H1 (cell line): ENCODE results near the gene SCN10A. TPM values are rescaled to one million over a fixed set of nuclear protein-coding genes. Genes with fewer than 3 reads are reported as not detected.

Experiments used
- CTCF ChIA-PET: fragments of 300-600 bp; sonication (Branson Sonifier 250); formaldehyde crosslinking; loops from one replicate; lab custom pipeline; 2021; ENCODE audit not compliant: partially characterized antibody; lab: Charles Lee
- POLR2A ChIA-PET: fragments of 300-600 bp; sonication (Branson Sonifier 250); formaldehyde crosslinking; loops from one replicate; lab custom pipeline; 2021; ENCODE audit warnings: inconsistent platforms; ENCODE audit not compliant: partially characterized antibody; lab: Charles Lee
- DNase-seq, 2 experiments: peaks; one replicate each; pipeline versions ENCODE4 v3.0.0 to v3.0.0-alpha.2; 2010 to 2022; ENCODE audit warnings: low spot score in 2 of 2, low read depth in 1 of 2, mixed read lengths in 1 of 2
- FAIRE-seq: peaks from 2 replicates; lab custom pipeline; 2011; peaks lifted over from hg19 to GRCh38; lab: Jason Lieb, UNC
- H2AFZ ChIP-seq: 2 replicates; pipeline ENCODE4 v1.8.1; 2012; ENCODE audit warnings: low read length, inconsistent platforms
- H2AK5ac ChIP-seq: 2 replicates; pipeline ENCODE4 v1.6.1; 2013; ENCODE audit warnings: low read depth, low read length
- H2BK120ac ChIP-seq: replicated peaks from 2 replicates; pipeline ENCODE3; 2013; ENCODE audit warnings: low read depth, low read length, inconsistent platforms
- H2BK12ac ChIP-seq: 2 replicates; pipeline ENCODE4 v1.6.1; 2013; ENCODE audit warnings: low read depth, low read length
- H2BK15ac ChIP-seq: 2 replicates; pipeline ENCODE4 v1.6.1; 2013; ENCODE audit warnings: low read length
- H2BK20ac ChIP-seq: 2 replicates; pipeline ENCODE4 v1.6.1; 2013; ENCODE audit warnings: low read length
- H2BK5ac ChIP-seq: 2 replicates; pipeline ENCODE4 v1.6.1; 2013; ENCODE audit warnings: low read depth, low read length
- H3K14ac ChIP-seq: 2 replicates; pipeline ENCODE4 v1.6.1; 2013; ENCODE audit warnings: inconsistent platforms; ENCODE audit not compliant: insufficient read length
- H3K18ac ChIP-seq: 2 replicates; pipeline ENCODE4 v1.6.1; 2013; ENCODE audit warnings: low read length; ENCODE audit errors: extremely low read depth
- H3K23ac ChIP-seq: 2 replicates; pipeline ENCODE4 v1.6.1; 2013; ENCODE audit warnings: inconsistent platforms; ENCODE audit not compliant: insufficient read length
- H3K23me2 ChIP-seq: 2 replicates; pipeline ENCODE4 v1.6.1; 2013; ENCODE audit warnings: low read depth, low read length
- H3K27ac ChIP-seq: 2 replicates; pipeline ENCODE4 v1.6.1; 2011; ENCODE audit warnings: low read depth, low read length, inconsistent platforms
- H3K27me3 ChIP-seq, 4 experiments: replicated peaks in 1 of 4; 1 replicate in 1 of 4; 2 replicates in 3 of 4; pipeline versions ENCODE4 v1.6.1 to v1.8.1; 2011 to 2013; ENCODE audit warnings: low read length in 3 of 4, mild to moderate bottlenecking in 3 of 4, inconsistent platforms in 2 of 4, mixed read lengths in 2 of 4, moderate library complexity in 1 of 4; ENCODE audit not compliant: control insufficient read depth in 3 of 4, insufficient read depth in 3 of 4; ENCODE audit errors: extremely low read depth in 1 of 4
- H3K36me3 ChIP-seq, 4 experiments: 2 replicates each; pipeline versions ENCODE4 v1.6.1 to v1.8.1; 2011 to 2013; ENCODE audit warnings: mild to moderate bottlenecking in 4 of 4, low read length in 3 of 4, moderate library complexity in 2 of 4, control low read depth in 1 of 4, inconsistent platforms in 1 of 4; ENCODE audit not compliant: insufficient read depth in 4 of 4, control insufficient read depth in 2 of 4
- H3K4ac ChIP-seq: replicated peaks from 2 replicates; pipeline ENCODE3; 2013; ENCODE audit warnings: low read length, low read depth, mixed read lengths, inconsistent platforms; ENCODE audit not compliant: insufficient read length
- H3K4me1 ChIP-seq, 4 experiments: replicated peaks in 1 of 4; 1 replicate in 1 of 4; 2 replicates in 3 of 4; pipeline versions ENCODE4 v1.6.1 to v1.8.1; 2011 to 2013; ENCODE audit warnings: low read length in 3 of 4, inconsistent platforms in 2 of 4, mixed read lengths in 1 of 4; ENCODE audit not compliant: insufficient read depth in 4 of 4, control insufficient read depth in 3 of 4
- H3K4me2 ChIP-seq, 2 experiments: 2 replicates each; pipeline versions ENCODE4 v1.6.1 to v1.8.1; 2011 to 2013; ENCODE audit warnings: low read depth in 2 of 2, low read length in 2 of 2, control low read depth in 1 of 2, inconsistent platforms in 1 of 2, mild to moderate bottlenecking in 1 of 2; ENCODE audit not compliant: insufficient read depth in 1 of 2
- H3K4me3 ChIP-seq, 4 experiments: fragments of 200-600, 300-600 bp in 1 of 4; sonication (generic), shearing (Covaris generic), sonication (Bioruptor Twin) in 1 of 4; 2 replicates each; pipeline versions ENCODE4 v1.5.1 to v1.8.1; 2011 to 2016; ENCODE audit warnings: low read length in 4 of 4, low read depth in 3 of 4, control low read depth in 2 of 4, inconsistent platforms in 2 of 4, mild to moderate bottlenecking in 2 of 4, mixed read lengths in 1 of 4, moderate library complexity in 1 of 4; ENCODE audit not compliant: insufficient read depth in 2 of 4; ENCODE audit errors: extremely low read depth in 1 of 4
- H3K56ac ChIP-seq: replicated peaks from 2 replicates; pipeline ENCODE3; 2013; ENCODE audit warnings: low read depth, mild to moderate bottlenecking, mixed read lengths, low read length, inconsistent platforms; ENCODE audit not compliant: insufficient read length
- H3K79me1 ChIP-seq: 2 replicates; pipeline ENCODE4 v1.6.1; 2013; ENCODE audit warnings: low read depth, low read length, control low read depth
- H3K79me2 ChIP-seq, 2 experiments: 2 replicates each; pipeline versions ENCODE4 v1.6.1 to v1.8.1; 2012 to 2013; ENCODE audit warnings: low read length in 2 of 2, mild to moderate bottlenecking in 2 of 2, inconsistent platforms in 1 of 2; ENCODE audit not compliant: insufficient read depth in 2 of 2, control insufficient read depth in 1 of 2
- H3K9ac ChIP-seq, 4 experiments: replicated peaks in 1 of 4; 1 replicate in 1 of 4; 2 replicates in 3 of 4; pipeline versions ENCODE4 v1.6.1 to v1.8.1; 2011 to 2013; ENCODE audit warnings: low read depth in 3 of 4, low read length in 3 of 4, control low read depth in 2 of 4, mild to moderate bottlenecking in 2 of 4, moderate library complexity in 2 of 4, inconsistent platforms in 1 of 4; ENCODE audit errors: extremely low read depth in 1 of 4
- H3K9me3 ChIP-seq, 2 experiments: 2 replicates each; pipeline versions ENCODE4 v1.6.1 to v1.8.1; 2012 to 2013; ENCODE audit warnings: mild to moderate bottlenecking in 2 of 2, moderate library complexity in 2 of 2, control low read depth in 1 of 2, inconsistent platforms in 1 of 2, low read depth in 1 of 2, low read length in 1 of 2, mixed read lengths in 1 of 2; ENCODE audit not compliant: insufficient read depth in 2 of 2
- H4K20me1 ChIP-seq, 2 experiments: replicated peaks in 1 of 2; 2 replicates each; pipeline versions ENCODE3 to v1.8.1; 2011 to 2013; ENCODE audit warnings: inconsistent platforms in 2 of 2, low read length in 2 of 2, mild to moderate bottlenecking in 1 of 2; ENCODE audit not compliant: insufficient read depth in 2 of 2, control insufficient read depth in 1 of 2
- H4K5ac ChIP-seq: 2 replicates; pipeline ENCODE4 v1.6.1; 2013; ENCODE audit warnings: low read length, low read depth, mixed read lengths, inconsistent platforms; ENCODE audit not compliant: insufficient read length
- H4K8ac ChIP-seq: 2 replicates; pipeline ENCODE4 v1.8.0; 2013; ENCODE audit warnings: mild to moderate bottlenecking, moderate library complexity, low read length, inconsistent platforms; ENCODE audit not compliant: insufficient read depth; ENCODE audit errors: extremely low read depth
- H4K91ac ChIP-seq: replicated peaks from 2 replicates; pipeline ENCODE3; 2013; ENCODE audit warnings: low read length, mixed read lengths, inconsistent platforms; ENCODE audit not compliant: insufficient read length
- ATF2 ChIP-seq: IDR thresholded peaks from 2 replicates; pipeline ENCODE4 v1.6.1; 2012; ENCODE audit warnings: low read length, inconsistent platforms
- ATF3 ChIP-seq: IDR thresholded peaks from 2 replicates; pipeline ENCODE4 v1.6.1; 2011; ENCODE audit warnings: low read depth, mild to moderate bottlenecking, low read length; ENCODE audit not compliant: insufficient read depth
- BRCA1 ChIP-seq: IDR thresholded peaks from 2 replicates; pipeline ENCODE4 v1.6.1; 2012; ENCODE audit warnings: low read depth, low read length, improper control_type of control experiment
- CBX8 ChIP-seq: fragments of 300-800, 300-1000 bp; sonication (generic); IDR thresholded peaks from 2 replicates; pipeline ENCODE4 v1.7.1; 2016; ENCODE audit warnings: low read depth, low read length, borderline replicate concordance
- HDAC6 ChIP-seq: IDR thresholded peaks from one replicate; pipeline ENCODE4 v1.7.1; 2012; ENCODE audit warnings: low read depth, mild to moderate bottlenecking, inconsistent platforms, low read length, moderate library complexity
- JUN ChIP-seq: IDR thresholded peaks from 2 replicates; pipeline ENCODE4 v1.6.1; 2011; ENCODE audit warnings: low read depth, mild to moderate bottlenecking, improper control_type of control experiment, low read length
- KDM5A ChIP-seq: fragments of 200-600 bp; IDR thresholded peaks from 2 replicates; pipeline ENCODE4 v1.7.1; 2012; ENCODE audit warnings: mild to moderate bottlenecking, low read length, inconsistent platforms, mixed read lengths
- POLR2AphosphoS5 ChIP-seq: IDR thresholded peaks from 2 replicates; pipeline ENCODE4 v1.6.1; 2011; ENCODE audit warnings: low read depth, low read length
- RNF2 ChIP-seq: fragments of 200-900, 300-1000 bp; sonication (generic); IDR thresholded peaks from 2 replicates; pipeline ENCODE4 v1.7.1; 2016; ENCODE audit warnings: borderline replicate concordance, low read depth, mild to moderate bottlenecking, antibody characterized with exemption, low read length; ENCODE audit not compliant: poor library complexity, severe bottlenecking; ENCODE audit errors: missing control alignments
- SP2 ChIP-seq: IDR thresholded peaks from 2 replicates; pipeline ENCODE4 v1.6.1; 2012; ENCODE audit warnings: mild to moderate bottlenecking, low read length, inconsistent platforms
- TAF7 ChIP-seq: optimal IDR thresholded peaks from 2 replicates; pipeline ENCODE3; 2011; ENCODE audit warnings: low read depth, mild to moderate bottlenecking, inconsistent platforms, low read length, moderate library complexity, borderline replicate concordance
- ZNF274 ChIP-seq: IDR thresholded peaks from 2 replicates; pipeline ENCODE4 v1.7.0; 2012; ENCODE audit warnings: low read length, borderline replicate concordance; ENCODE audit errors: extremely low read depth
- WGBS, 2 experiments: shearing (Covaris generic) in 1 of 2; methylation state at CpG; one replicate each; pipeline versions ENCODE4 v1.1.6 to v1.1.7; 2013 to 2015; ENCODE audit warnings: low lambda C conversion rate in 2 of 2, mixed read lengths in 2 of 2, inconsistent platforms in 1 of 2, low coverage in 1 of 2, missing lambda C conversion rate in 1 of 2; ENCODE audit not compliant: insufficient replicate concordance in 2 of 2, insufficient coverage in 1 of 2, insufficient read length in 1 of 2; ENCODE audit errors: extremely low coverage in 1 of 2, missing lambda C conversion rate in 1 of 2; 5-methylcytosine and 5-hydroxymethylcytosine counted together
- polyA plus RNA-seq, 7 experiments: library from polyadenylated mRNA; depleted of rRNA in 3 of 7; stranded (reverse) in 5 of 7; unstranded in 2 of 7; fragments of >200 nt in 5 of 7; fragments of 200-250 nt in 2 of 7; gene quantifications; 1 replicate in 5 of 7; 2 replicates in 1 of 7; 4 replicates in 1 of 7; pipeline versions ENCODE4 v1.2.1 to v1.2.3, GENCODE V29; 2011 to 2013; ENCODE audit warnings: missing spikeins in 2 of 7, mixed read lengths in 2 of 7
- total RNA-seq: library from RNA; stranded (reverse); fragmentation: NEBNext Ultra II Directional; extraction: Animal tissue kit (Norgen Biotek cat#: 25700); gene quantifications from 2 replicates; pipeline ENCODE4 v1.2.1, GENCODE V29; 2021

The SCN10A gene
- total and polyA plus RNA-seq, 2 of the 8 experiments (the other 6 are each of a cell fraction or from before 2014, with no cell fraction given) = not detected

- CTCF ChIA-PET = interaction anchor here (0.8 kb wide), 1 partner anchor 13 kb away, joined by 3 read pairs; no protein-coding TSS in a partner anchor
These were observed 23.0 kb downstream of the SCN10A start for GRCh38 chr3:38792983-38793382.

More at GRCh38 chr3:38792983-38793382, 23.0 kb downstream of the SCN10A start:
- POLR2A ChIA-PET = no interaction called here
- no peak for DNase-seq
- Histone ChIP-seq H2BK120ac (no peak overlapping the region), H4K20me1 (no peaks in the 10 kb centered on the region), H2BK5ac (no peak overlapping the region), H3K4ac (no peak overlapping the region), H4K91ac (no peak overlapping the region), H2BK20ac (no peak overlapping the region), H2BK15ac (no peak overlapping the region), H3K18ac (no peak overlapping the region), H3K27ac (no peak overlapping the region), H4K8ac (no peak overlapping the region), H3K14ac (no peak overlapping the region), H3K4me1 (no peaks in the 10 kb centered on the region), H3K56ac (no peak overlapping the region), H3K23me2 (no peaks in the 10 kb centered on the region), H2BK12ac (no peak overlapping the region), H2AFZ (no peak overlapping the region), H3K4me2 (no peak overlapping the region), H3K36me3 (no peaks in the 10 kb centered on the region), H3K79me1 (no peaks in the 10 kb centered on the region), H4K5ac (no peak overlapping the region), H2AK5ac (no peak overlapping the region), H3K23ac (no peak overlapping the region), H3K4me3 (no peak overlapping the region), H3K9me3 (no peaks in the 10 kb centered on the region), H3K9ac (no peak overlapping the region), H3K27me3 (peaks cover 0 to 1% (median 0%) of the 10 kb centered on the region in 4 experiments; a peak in 1 of 7 replicates), H3K79me2 (no peaks in the 10 kb centered on the region)
- WGBS, 2 experiments = 72% methylated on average over 1 of the region's 1 CpG; no CpG with 5 or more reads in 1 of the 2 experiments
- TF ChIP-seq HDAC6 = no peak
- no peak for TF ChIP-seq TAF7
- no peak for TF ChIP-seq ATF2
- TF ChIP-seq KDM5A = no peak
- no peak for TF ChIP-seq JUN
- TF ChIP-seq ZNF274 = no peak
- no peak for TF ChIP-seq POLR2AphosphoS5
- no peak for TF ChIP-seq CBX8
- no peak for TF ChIP-seq BRCA1
- TF ChIP-seq RNF2 = no peak
- no peak for TF ChIP-seq SP2
- no peak for TF ChIP-seq ATF3
- FAIRE-seq = no peak
